ENCODE measurements around the gene SH2D1B.

DNA sequence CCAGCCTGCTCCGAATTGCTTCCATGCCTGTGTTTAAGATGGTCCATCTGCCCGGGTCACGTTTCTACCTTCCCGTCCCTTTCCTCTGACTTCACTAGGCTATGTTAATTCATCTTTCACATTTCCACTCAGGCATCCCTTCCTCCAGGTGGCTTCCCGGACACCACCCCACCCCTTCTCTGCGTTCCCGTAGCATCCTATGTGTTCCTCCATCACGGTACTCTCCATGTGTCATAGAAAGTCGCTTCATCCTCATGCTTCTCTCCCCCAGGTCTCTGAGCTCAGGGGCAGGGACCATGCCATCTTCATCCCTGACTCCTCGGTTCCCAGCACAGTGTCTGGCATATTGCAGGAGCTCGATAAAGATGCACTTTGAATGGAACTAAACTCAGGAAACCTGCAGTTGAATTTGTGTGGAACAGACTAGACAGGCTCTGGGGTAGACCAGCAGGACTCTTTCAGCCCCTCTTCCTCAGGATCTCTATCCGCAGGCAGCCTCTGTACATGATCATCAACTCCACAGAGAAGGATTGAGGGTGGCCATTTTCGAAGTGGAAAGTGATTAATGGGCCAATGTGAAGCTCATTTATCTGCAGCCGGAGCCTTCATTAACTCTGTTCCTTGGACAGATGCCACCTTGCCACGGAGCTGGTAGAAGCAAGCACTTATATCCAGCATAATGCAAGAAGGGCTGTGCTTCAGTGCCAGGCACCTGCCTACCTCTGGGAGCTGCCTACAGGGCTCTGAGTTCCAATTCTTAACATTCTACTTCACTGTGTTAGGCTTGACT, 21.3 kb downstream of the SH2D1B start:
- no peak for TF ChIP-seq CTCF (IDR thresholded peaks at IDR 0.05)
- TF ChIP-seq POLR2A (IDR thresholded peaks at IDR 0.05): no peak

Data from Peyer's patch (tissue), 4 donors.